GM21515 (cell line): ENCODE measurements around the gene CT45A3.
"Not testable (repeated sequence)": the region's sequence is repeated elsewhere in the genome, so short reads cannot be mapped to it uniquely, and the experiment has no call there.

Source experiments
- ATAC-seq: cut with Tn5 transposase; IDR thresholded peaks from one replicate; pipeline ENCODE4 v1.9.1; 2021; ENCODE audit not compliant: unreplicated experiment

The CT45A3 gene

DNA sequence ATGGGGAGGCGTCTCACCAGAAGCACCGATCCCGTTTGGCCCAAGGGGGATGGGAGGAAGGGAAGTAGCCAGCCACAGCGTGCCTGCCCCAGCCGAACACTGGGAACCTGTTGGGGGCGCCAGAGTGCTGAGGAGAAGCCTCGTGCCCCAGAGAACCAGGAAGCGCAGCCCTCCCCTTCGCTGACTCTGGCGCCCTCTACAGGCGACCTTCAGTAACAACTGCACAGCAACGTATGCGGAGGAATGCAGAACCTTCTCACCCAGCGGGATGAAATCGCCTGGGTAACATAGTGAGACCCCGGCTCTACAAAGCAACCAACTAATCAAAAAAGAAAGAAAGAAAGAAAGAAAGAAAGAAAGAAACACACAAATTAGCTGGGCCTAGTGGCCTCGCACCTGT lies at the start of gene CT45A3:
Gene CT45A3, minus strand, starts transcription at position 101 of the 400 bp plus-strand sequence. CDS start 3,747 bp downstream, outside the sequence.
- not testable (repeated sequence) for ATAC-seq

GRCh38 chrX:135802687-135803086 lies 34.7 kb upstream of the CT45A3 start, which contains the start of gene CT45A6:
TSS of gene CT45A6 (minus strand) at chrX:135802787. CDS start at chrX:135798993, 3,794 bp downstream.
- ATAC-seq = not testable (repeated sequence)

GRCh38 chrX:135785403-135785802 lies 17.4 kb upstream of the CT45A3 start, which contains the start of gene CT45A5:
TSS of gene CT45A5 (minus strand) at chrX:135785503. CDS start at chrX:135781729, 3,774 bp downstream.
- ATAC-seq = not testable (repeated sequence)

DNA sequence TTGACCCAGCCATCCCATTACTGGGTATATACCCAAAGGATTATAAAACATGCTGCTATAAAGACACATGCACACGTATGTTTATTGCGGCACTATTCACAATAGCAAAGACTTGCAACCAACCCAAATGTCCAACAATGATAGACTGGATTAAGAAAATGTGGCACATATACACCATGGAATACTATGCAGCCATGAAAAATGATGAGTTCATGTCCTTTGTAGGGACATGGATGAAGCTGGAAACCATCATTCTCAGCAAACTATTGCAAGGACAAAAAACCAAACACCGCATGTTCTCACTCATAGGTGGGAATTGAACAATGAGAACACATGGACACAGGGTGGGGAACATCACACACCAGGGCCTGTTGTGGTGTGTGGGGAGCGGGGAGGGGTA lies 23.3 kb downstream of the CT45A3 start:
- ATAC-seq = not testable (repeated sequence)

DNA sequence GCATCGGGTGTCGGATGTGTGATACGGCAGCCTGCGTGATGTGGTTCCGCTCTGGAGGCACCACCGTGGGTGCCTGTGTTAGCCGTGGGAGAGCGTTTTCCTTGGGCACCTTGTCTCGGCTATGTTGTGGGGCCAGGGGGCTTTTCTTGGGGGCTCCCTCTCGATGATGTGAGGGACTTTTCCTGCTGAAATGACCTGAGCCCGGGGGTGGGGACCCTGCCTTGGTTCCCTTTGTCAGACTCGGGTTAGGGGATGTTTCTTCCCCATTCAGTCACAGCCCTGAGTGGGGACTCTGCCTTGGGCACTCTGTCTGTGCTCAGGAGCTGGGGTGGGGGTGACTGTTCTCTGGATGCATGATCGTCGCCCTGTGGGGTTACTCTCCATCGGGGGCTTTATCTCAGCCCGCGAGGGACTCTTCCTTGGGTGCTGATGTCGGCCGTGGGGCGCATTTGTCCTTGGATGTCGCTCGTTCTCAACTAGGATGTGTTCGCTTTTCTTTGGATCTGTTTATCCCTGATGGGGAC lies 26.7 kb downstream of the CT45A3 start:
- no peak for ATAC-seq

DNA sequence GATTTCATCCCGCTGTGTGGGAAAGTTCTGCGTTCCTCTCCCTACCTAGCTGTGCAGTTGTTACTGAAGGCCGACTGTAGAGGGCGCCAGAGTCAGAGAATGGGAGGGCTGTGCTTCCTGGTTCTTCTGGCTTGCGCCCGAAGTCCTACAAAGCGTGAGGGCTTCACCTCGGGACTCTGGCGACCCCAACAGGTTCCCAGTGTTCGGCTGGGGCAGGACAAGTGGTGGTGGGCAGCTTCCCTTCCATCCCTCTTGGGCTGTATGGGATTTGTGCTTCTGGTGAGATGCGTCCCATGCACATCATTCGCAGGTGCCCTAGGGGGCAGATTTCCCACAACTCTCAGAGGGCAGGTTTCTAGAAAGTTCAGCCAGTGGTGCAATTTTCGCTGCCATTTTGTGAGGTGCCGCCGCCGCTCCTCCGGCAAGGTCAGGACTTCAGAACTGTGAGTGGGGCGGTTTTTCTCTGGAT lies 27.3 kb downstream of the CT45A3 start:
- no peak for ATAC-seq

DNA sequence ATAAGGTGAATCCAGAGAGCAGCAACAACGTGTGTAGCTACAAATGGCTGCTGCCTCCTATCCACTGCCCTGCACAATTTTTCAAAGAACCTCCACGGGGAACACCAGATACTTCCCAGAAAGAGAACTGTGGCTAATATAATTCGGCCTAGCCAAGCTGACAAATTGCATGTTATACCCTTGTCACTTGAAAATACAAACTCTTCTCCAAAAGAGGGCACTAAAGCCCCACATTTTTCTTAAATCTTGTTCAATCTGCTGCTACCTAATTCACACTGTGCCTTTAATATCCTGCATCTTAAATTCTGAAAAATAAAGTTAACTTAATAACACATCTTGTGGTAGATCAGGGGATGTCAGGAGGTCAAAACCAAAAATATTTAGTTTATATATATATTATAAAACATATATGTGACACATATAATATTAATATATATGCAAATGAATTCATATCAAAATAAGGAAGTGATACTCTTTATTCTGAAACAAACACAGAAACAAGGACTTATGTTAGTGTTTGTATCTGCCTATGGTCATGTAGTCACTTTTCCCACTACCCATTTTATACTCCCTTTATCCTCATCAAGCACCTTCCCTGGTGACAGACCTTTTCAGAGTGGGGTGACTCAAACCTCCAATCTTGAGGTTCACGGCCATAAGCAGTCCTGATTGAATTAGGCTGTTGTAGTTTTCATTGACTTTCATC lies 30.5 kb downstream of the CT45A3 start:
- ATAC-seq = no peak

DNA sequence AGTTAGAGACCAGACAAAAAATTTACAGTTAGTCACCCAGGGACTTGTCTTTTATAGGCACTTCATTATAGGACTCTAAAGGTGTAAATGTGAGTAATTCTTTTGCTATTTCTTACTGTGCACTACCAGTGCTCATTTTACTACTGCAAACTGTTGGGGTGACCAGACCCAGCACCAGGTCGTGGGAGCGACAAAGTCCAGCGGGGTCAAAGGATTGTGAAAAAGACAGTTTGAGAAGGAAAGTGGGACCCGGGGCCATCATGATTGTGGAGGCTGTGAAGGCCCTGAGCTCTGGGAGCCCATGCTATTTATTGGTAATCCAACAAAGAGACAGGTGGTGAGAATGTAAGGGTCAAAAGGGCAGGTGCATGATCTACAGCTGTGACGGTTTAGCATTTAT lies 33.3 kb downstream of the CT45A3 start:
- ATAC-seq = not testable (repeated sequence)

GRCh38 chrX:135713795-135714194 lies 54.2 kb downstream of the CT45A3 start:
- ATAC-seq = no peak

DNA sequence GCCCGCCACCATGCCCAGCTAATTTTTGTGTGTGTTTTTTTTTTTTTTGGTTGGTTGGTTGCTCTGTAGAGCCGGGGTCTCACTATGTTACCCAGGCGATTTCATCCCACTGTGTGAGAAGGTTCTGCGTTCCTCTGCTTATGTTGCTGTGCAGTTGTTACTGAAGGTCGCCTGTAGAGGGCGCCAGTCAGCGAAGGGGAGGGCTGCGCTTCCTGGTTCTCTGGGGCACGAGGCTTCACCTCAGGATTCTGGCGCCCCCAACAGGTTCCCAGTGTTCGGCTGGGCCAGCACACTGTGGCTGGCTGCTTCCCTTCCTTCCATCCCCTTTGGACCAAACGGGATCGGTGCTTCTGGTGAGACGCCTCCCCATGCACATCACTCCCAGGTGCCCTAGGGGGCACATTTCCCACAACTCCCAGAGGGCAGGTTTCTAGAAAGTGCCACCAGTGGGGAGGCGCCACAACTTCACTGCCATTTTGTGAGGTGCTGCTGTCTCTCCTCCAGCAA lies 54.8 kb downstream of the CT45A3 start, which contains the start of gene CT45A1:
Gene CT45A1, plus strand, starts transcription at position 457 of the 507 bp plus-strand sequence. CDS start 5,302 bp downstream, outside the sequence.
- not testable (repeated sequence) for ATAC-seq
